PC-9 (cell line): ENCODE results near the gene C1orf87. TPM values are rescaled to one million over a fixed set of nuclear protein-coding genes. Genes with fewer than 3 reads are reported as not detected.

Experiments used
- BruUV-seq: library from RNA; stranded (reverse); fragments of 400-500 nt; replicated peaks from 2 replicates; lab custom pipeline; 2021; lab: Mats Ljungman, UMichigan
- CTCF ChIA-PET: fragments of 300-600 bp; sonication (Branson Sonifier 250); formaldehyde crosslinking; loops from one replicate; lab custom pipeline; 2022; ENCODE audit warnings: antibody characterized with exemption; lab: Charles Lee
- POLR2A ChIA-PET: fragments of 300-600 bp; sonication (Branson Sonifier 250); formaldehyde crosslinking; loops from one replicate; lab custom pipeline; 2022; ENCODE audit warnings: antibody characterized with exemption; ENCODE audit not compliant: unreplicated experiment; lab: Charles Lee
- DNase-seq, 2 experiments: peaks; one replicate each; pipeline versions ENCODE4 v3.0.0 to v3.0.0-alpha.2; 2015 to 2022; ENCODE audit warnings: mixed read lengths in 1 of 2
- H2AFZ ChIP-seq: fragments of 200-600 bp; sonication (generic); 2 replicates; pipeline ENCODE4 v1.8.1; 2017; ENCODE audit warnings: antibody characterized with exemption
- H3F3A ChIP-seq: fragments of 200-600 bp; sonication (generic); 2 replicates; pipeline ENCODE4 v1.8.1; 2017; ENCODE audit warnings: antibody characterized with exemption, mild to moderate bottlenecking, low read depth; ENCODE audit not compliant: insufficient read depth
- H3K27ac ChIP-seq: fragments of 200-600 bp; sonication (generic); 2 replicates; pipeline ENCODE4 v1.6.1; 2016; ENCODE audit warnings: mixed run types
- H3K27me3 ChIP-seq: fragments of 200-600 bp; sonication (generic); 2 replicates; pipeline ENCODE4 v1.6.1; 2016; ENCODE audit warnings: low read depth, mixed run types; ENCODE audit not compliant: insufficient read depth
- H3K36me3 ChIP-seq: fragments of 200-600 bp; sonication (generic); 2 replicates; pipeline ENCODE4 v1.6.1; 2016; ENCODE audit warnings: low read depth, mixed run types
- H3K4me1 ChIP-seq: fragments of 200-600 bp; sonication (generic); replicated peaks from 2 replicates; pipeline ENCODE4 v1.6.1; 2016; ENCODE audit warnings: mixed run types; ENCODE audit not compliant: insufficient read depth
- H3K4me2 ChIP-seq: fragments of 200-600 bp; sonication (generic); 2 replicates; pipeline ENCODE4 v1.6.1; 2017; ENCODE audit warnings: mixed run types
- H3K4me3 ChIP-seq: fragments of 200-600 bp; sonication (generic); 2 replicates; pipeline ENCODE4 v1.6.1; 2016; ENCODE audit warnings: mixed run types
- H3K79me2 ChIP-seq: fragments of 200-600 bp; sonication (generic); 2 replicates; pipeline ENCODE4 v1.6.1; 2017; ENCODE audit warnings: low read depth, mixed run types
- H3K9me2 ChIP-seq: fragments of 200-600 bp; sonication (generic); 2 replicates; pipeline ENCODE4 v1.8.1; 2017; ENCODE audit warnings: mild to moderate bottlenecking; ENCODE audit not compliant: insufficient read depth
- H3K9me3 ChIP-seq: fragments of 200-600 bp; sonication (generic); 2 replicates; pipeline ENCODE4 v1.8.1; 2016; ENCODE audit warnings: low read depth; ENCODE audit not compliant: insufficient read depth
- H4K20me1 ChIP-seq: fragments of 200-600 bp; sonication (generic); 2 replicates; pipeline ENCODE4 v1.8.1; 2017; ENCODE audit not compliant: insufficient read depth
- CTCF ChIP-seq: fragments of 200-600 bp; sonication (generic); conservative IDR thresholded peaks from 2 replicates; pipeline ENCODE4 v1.6.1; 2017; ENCODE audit warnings: mixed run types, antibody characterized with exemption, mild to moderate bottlenecking, moderate library complexity
- EZH2 ChIP-seq: fragments of 200-600 bp; sonication (generic); IDR thresholded peaks from 2 replicates; pipeline ENCODE4 v1.8.0; 2017; ENCODE audit warnings: antibody characterized with exemption, low read depth
- intact Hi-C: fragments of 100-400 bp; cut with micrococcal nuclease; formaldehyde crosslinking; loops from one replicate; pipeline ENCODE4 v1.10.0; 2022; ENCODE audit not compliant: unreplicated experiment
- total RNA-seq: library from RNA; stranded (reverse); gene quantifications from 2 replicates; pipeline ENCODE4 v1.2.3, GENCODE V29; 2021

Gene C1orf87
- total RNA-seq, 1 experiment from 2014 or later = not detected

- CTCF ChIA-PET = no interaction called here
- H2AFZ ChIP-seq = no peak overlapping the region
Measured at GRCh38 chr1:60025552-60025951, 48.0 kb downstream of the C1orf87 start.

GRCh38 chr1:60017508-60018205, 55.9 kb downstream of the C1orf87 start:
- no peaks in the 10 kb centered on the region for H3F3A ChIP-seq
- no peak overlapping the region for H2AFZ ChIP-seq
- H3K36me3 ChIP-seq = no peaks in the 10 kb centered on the region
- no peak for TF ChIP-seq CTCF
- no peak for TF ChIP-seq EZH2
- DNase-seq = no peak
- H4K20me1 ChIP-seq = no peaks in the 10 kb centered on the region
- H3K27ac ChIP-seq = no peak overlapping the region
- H3K9me3 ChIP-seq = no peaks in the 10 kb centered on the region
- CTCF ChIA-PET = no interaction called here
- H3K9me2 ChIP-seq = no peaks in the 10 kb centered on the region
- no peaks in the 10 kb centered on the region for H3K79me2 ChIP-seq
- no peaks in the 10 kb centered on the region for H3K27me3 ChIP-seq
- H3K4me2 ChIP-seq = no peak overlapping the region
- no peaks in the 10 kb centered on the region for H3K4me1 ChIP-seq
- POLR2A ChIA-PET = no interaction called here
- no peak overlapping the region for H3K4me3 ChIP-seq
- BruUV-seq = no TSS peak
- intact Hi-C loops = no loop called here

More at GRCh38 chr1:60025552-60025951, 48.0 kb downstream of the C1orf87 start:
- Histone ChIP-seq H3K27me3 (no peaks in the 10 kb centered on the region), H3K79me2 (no peaks in the 10 kb centered on the region), H3F3A (no peaks in the 10 kb centered on the region), H3K4me3 (no peak overlapping the region), H3K4me2 (no peak overlapping the region), H3K4me1 (no peaks in the 10 kb centered on the region), H3K9me2 (no peaks in the 10 kb centered on the region; the same call in 1 of the 2 replicates), H4K20me1 (no peaks in the 10 kb centered on the region), H3K27ac (no peak overlapping the region), H3K9me3 (no peaks in the 10 kb centered on the region), H3K36me3 (no peaks in the 10 kb centered on the region)
- intact Hi-C loops = no loop called here
- no TSS peak for BruUV-seq
- TF ChIP-seq CTCF = no peak
- no peak for TF ChIP-seq EZH2
- no peak for DNase-seq
- POLR2A ChIA-PET = no interaction called here

- POLR2A ChIA-PET = no interaction called here
- no TSS peak for BruUV-seq
- no peak for DNase-seq
- Histone ChIP-seq H3K79me2 (no peaks in the 10 kb centered on the region), H3K36me3 (no peaks in the 10 kb centered on the region), H3K27me3 (no peaks in the 10 kb centered on the region), H3K4me3 (no peak overlapping the region), H3K4me2 (no peak overlapping the region), H4K20me1 (no peaks in the 10 kb centered on the region), H2AFZ (no peak overlapping the region), H3K9me3 (no peaks in the 10 kb centered on the region; the same call in 1 of the 2 replicates), H3K4me1 (no peaks in the 10 kb centered on the region), H3F3A (no peaks in the 10 kb centered on the region), H3K27ac (no peak overlapping the region), H3K9me2 (0 out of 2 replicates have a peak, but pooled peaks cover 6% of the 10 kb centered on the region)
- TF ChIP-seq CTCF (no peak), EZH2 (no peak)
- CTCF ChIA-PET = no interaction called here
- intact Hi-C loops = no loop called here
Measured at GRCh38 chr1:60010690-60011089, 62.9 kb downstream of the C1orf87 start.
